GM23338 (cell line): ENCODE data around the gene AKAP1. TPM values are rescaled to one million over a fixed set of nuclear protein-coding genes. Genes with fewer than 3 reads are reported as not detected.

Experiments used
- ATAC-seq: fragments of 200-7000 bp; cut with Tn5 transposase; 3 replicates; pipeline ENCODE4 v1.9.1; 2020
- DNase-seq: peaks from one replicate; pipeline ENCODE4 v3.0.0-alpha.2; 2015; ENCODE audit warnings: low spot score
- H2AFZ ChIP-seq: fragments of 200-600 bp; sonication (generic); 2 replicates; pipeline ENCODE4 v1.8.0; 2016; ENCODE audit warnings: antibody characterized with exemption, mild to moderate bottlenecking, moderate library complexity
- H3F3A ChIP-seq: fragments of 200-600 bp; sonication (generic); replicated peaks from 2 replicates; pipeline ENCODE4 v1.8.0; 2017; ENCODE audit warnings: antibody characterized with exemption, mixed run types, low read depth
- H3K27ac ChIP-seq: fragments of 200-600 bp; sonication (generic); 2 replicates; pipeline ENCODE4 v1.6.1; 2016; ENCODE audit warnings: low read depth
- H3K27me3 ChIP-seq: fragments of 200-600 bp; sonication (generic); 2 replicates; pipeline ENCODE4 v1.8.0; 2016; ENCODE audit warnings: mild to moderate bottlenecking, mixed run types, moderate library complexity; ENCODE audit not compliant: insufficient read depth
- H3K36me3 ChIP-seq: fragments of 200-600 bp; sonication (generic); 2 replicates; pipeline ENCODE4 v1.8.0; 2016; ENCODE audit warnings: mild to moderate bottlenecking; ENCODE audit not compliant: insufficient read depth
- H3K4me1 ChIP-seq: fragments of 200-600 bp; sonication (generic); 2 replicates; pipeline ENCODE4 v1.8.0; 2016; ENCODE audit warnings: mild to moderate bottlenecking, moderate library complexity; ENCODE audit not compliant: insufficient read depth
- H3K4me2 ChIP-seq: fragments of 200-600 bp; sonication (generic); 2 replicates; pipeline ENCODE4 v1.7.1; 2017; ENCODE audit warnings: mixed run types
- H3K4me3 ChIP-seq: fragments of 200-600 bp; sonication (generic); 2 replicates; pipeline ENCODE4 v1.6.1; 2016; ENCODE audit warnings: mixed run types
- H3K79me2 ChIP-seq: fragments of 200-600 bp; sonication (generic); replicated peaks from 2 replicates; pipeline ENCODE4 v1.8.0; 2017; ENCODE audit warnings: mild to moderate bottlenecking; ENCODE audit not compliant: insufficient read depth
- H3K9me2 ChIP-seq: fragments of 200-600 bp; sonication (generic); 2 replicates; pipeline ENCODE4 v1.8.0; 2017; ENCODE audit not compliant: insufficient read depth
- H4K20me1 ChIP-seq: fragments of 200-600 bp; sonication (generic); replicated peaks from 2 replicates; pipeline ENCODE4 v1.8.0; 2017; ENCODE audit warnings: mild to moderate bottlenecking; ENCODE audit not compliant: insufficient read depth
- H3K27ac Mint-ChIP-seq: 2 replicates; pipeline ENCODE4 v1.8.0; 2020; ENCODE audit warnings: inconsistent platforms, mild to moderate bottlenecking, moderate library complexity, mixed read lengths
- H3K27me3 Mint-ChIP-seq: 3 replicates; pipeline ENCODE4 v1.8.0; 2022; ENCODE audit warnings: low read depth, mild to moderate bottlenecking, moderate library complexity, mixed read lengths, inconsistent platforms; ENCODE audit not compliant: insufficient read depth, poor library complexity
- H3K36me3 Mint-ChIP-seq: 3 replicates; pipeline ENCODE4 v1.8.0; 2021; ENCODE audit warnings: low read depth, mild to moderate bottlenecking, inconsistent platforms, moderate library complexity, mixed read lengths
- H3K4me1 Mint-ChIP-seq: 3 replicates; pipeline ENCODE4 v1.8.0; 2020; ENCODE audit warnings: mild to moderate bottlenecking, inconsistent platforms, mixed read lengths
- H3K4me3 Mint-ChIP-seq: 3 replicates; pipeline ENCODE4 v1.8.0; 2021; ENCODE audit warnings: moderate library complexity, mild to moderate bottlenecking, inconsistent platforms, mixed read lengths
- H3K9me3 Mint-ChIP-seq: 3 replicates; pipeline ENCODE4 v1.8.0; 2020; ENCODE audit warnings: moderate library complexity, mild to moderate bottlenecking, inconsistent platforms, mixed read lengths
- CREB1 ChIP-seq: fragments of 250-450 bp; sonication (Bioruptor Pico); IDR thresholded peaks from 2 replicates; pipeline ENCODE4 v1.5.0; 2020; ENCODE audit warnings: low read depth, mild to moderate bottlenecking, moderate library complexity
- EZH2 ChIP-seq: fragments of 200-600 bp; sonication (generic); IDR thresholded peaks from one replicate; pipeline ENCODE4 v1.8.0; 2017; ENCODE audit warnings: antibody characterized with exemption, mild to moderate bottlenecking, low read depth; ENCODE audit not compliant: unreplicated experiment
- EZH2phosphoT487 ChIP-seq: fragments of 200-600 bp; sonication (generic); IDR thresholded peaks from one replicate; pipeline ENCODE4 v1.8.1; 2018; ENCODE audit warnings: antibody characterized with exemption; ENCODE audit not compliant: unreplicated experiment
- JUNB ChIP-seq: IDR thresholded peaks from one replicate; pipeline ENCODE4 v1.6.1; 2016; ENCODE audit warnings: antibody characterized with exemption; ENCODE audit not compliant: unreplicated experiment
- NANOG ChIP-seq: IDR thresholded peaks from 2 replicates; pipeline ENCODE4 v1.6.1; 2016; ENCODE audit warnings: antibody characterized with exemption, borderline replicate concordance
- POLR2AphosphoS5 ChIP-seq: IDR thresholded peaks from 2 replicates; pipeline ENCODE4 v1.6.1; 2016; ENCODE audit warnings: antibody characterized with exemption, low read depth
- STAT1 ChIP-seq: IDR thresholded peaks from one replicate; pipeline ENCODE4 v1.6.1; 2016; ENCODE audit warnings: antibody characterized with exemption; ENCODE audit not compliant: unreplicated experiment
- ZNF114 ChIP-seq: fragments of 250-450 bp; sonication (Bioruptor Pico); IDR thresholded peaks from 2 replicates; pipeline ENCODE4 v1.5.0; 2020; ENCODE audit warnings: mild to moderate bottlenecking, moderate library complexity
- ZNF331 ChIP-seq: fragments of 250-450 bp; sonication (Bioruptor Pico); IDR thresholded peaks from 2 replicates; pipeline ENCODE4 v1.5.0; 2020; ENCODE audit warnings: low read depth, mild to moderate bottlenecking, moderate library complexity
- polyA plus RNA-seq: library from polyadenylated mRNA; unstranded; fragments of >200 nt; fragmentation: Nextera tagmentation; extraction: Ambion mirVana; gene quantifications from 2 replicates; pipeline ENCODE4 v1.2.1, GENCODE V29; 2016
- total RNA-seq: library from RNA; depleted of rRNA; stranded (reverse); fragments of >200 nt; shearing (Covaris generic); gene quantifications from 2 replicates; pipeline ENCODE4 v1.2.3, GENCODE V29; 2014
- TF ChIP-seq, protein P1 (sequence below): IDR thresholded peaks from one replicate; pipeline ENCODE4 v1.6.1; 2018; ENCODE audit warnings: antibody characterized with exemption; ENCODE audit not compliant: unreplicated experiment
- TF ChIP-seq, protein P2 (sequence below), 2 experiments: fragments of 200-600 bp in 1 of 2; sonication (generic) in 1 of 2; conservative IDR thresholded peaks; 2 replicates each; pipeline versions ENCODE4 v1.5.1 to v1.6.1; 2016 to 2017; ENCODE audit warnings: antibody characterized with exemption in 2 of 2, low read depth in 2 of 2, mild to moderate bottlenecking in 2 of 2, moderate library complexity in 1 of 2
- TF ChIP-seq, protein P3 (sequence below): IDR thresholded peaks from 2 replicates; pipeline ENCODE4 v1.6.1; 2016; ENCODE audit warnings: antibody characterized with exemption

AKAP1 gene
- total and polyA plus RNA-seq, 2 experiments from 2014 or later, result 19.6 to 45.9 TPM

DNA sequence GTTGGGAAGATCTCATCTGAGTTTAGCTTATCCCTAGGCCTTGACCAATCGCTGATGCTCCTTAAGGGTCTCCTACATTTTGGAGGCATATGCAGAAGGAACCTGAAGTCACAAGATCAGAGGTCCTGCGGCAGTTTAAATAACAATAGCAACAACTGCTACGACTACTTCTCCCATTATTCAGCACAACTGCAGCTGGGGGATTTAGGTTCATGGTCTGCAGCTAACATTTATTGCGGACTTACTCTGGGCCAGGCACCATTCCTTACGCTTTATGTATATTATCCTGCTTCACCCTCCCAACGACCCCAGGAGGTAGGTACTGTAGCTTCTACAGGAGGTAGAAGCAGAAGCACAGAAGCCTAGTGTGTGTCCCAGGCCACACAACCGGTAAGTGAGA lies 59.5 kb downstream of the AKAP1 start (continued):
- TF ChIP-seq, protein P1, sequence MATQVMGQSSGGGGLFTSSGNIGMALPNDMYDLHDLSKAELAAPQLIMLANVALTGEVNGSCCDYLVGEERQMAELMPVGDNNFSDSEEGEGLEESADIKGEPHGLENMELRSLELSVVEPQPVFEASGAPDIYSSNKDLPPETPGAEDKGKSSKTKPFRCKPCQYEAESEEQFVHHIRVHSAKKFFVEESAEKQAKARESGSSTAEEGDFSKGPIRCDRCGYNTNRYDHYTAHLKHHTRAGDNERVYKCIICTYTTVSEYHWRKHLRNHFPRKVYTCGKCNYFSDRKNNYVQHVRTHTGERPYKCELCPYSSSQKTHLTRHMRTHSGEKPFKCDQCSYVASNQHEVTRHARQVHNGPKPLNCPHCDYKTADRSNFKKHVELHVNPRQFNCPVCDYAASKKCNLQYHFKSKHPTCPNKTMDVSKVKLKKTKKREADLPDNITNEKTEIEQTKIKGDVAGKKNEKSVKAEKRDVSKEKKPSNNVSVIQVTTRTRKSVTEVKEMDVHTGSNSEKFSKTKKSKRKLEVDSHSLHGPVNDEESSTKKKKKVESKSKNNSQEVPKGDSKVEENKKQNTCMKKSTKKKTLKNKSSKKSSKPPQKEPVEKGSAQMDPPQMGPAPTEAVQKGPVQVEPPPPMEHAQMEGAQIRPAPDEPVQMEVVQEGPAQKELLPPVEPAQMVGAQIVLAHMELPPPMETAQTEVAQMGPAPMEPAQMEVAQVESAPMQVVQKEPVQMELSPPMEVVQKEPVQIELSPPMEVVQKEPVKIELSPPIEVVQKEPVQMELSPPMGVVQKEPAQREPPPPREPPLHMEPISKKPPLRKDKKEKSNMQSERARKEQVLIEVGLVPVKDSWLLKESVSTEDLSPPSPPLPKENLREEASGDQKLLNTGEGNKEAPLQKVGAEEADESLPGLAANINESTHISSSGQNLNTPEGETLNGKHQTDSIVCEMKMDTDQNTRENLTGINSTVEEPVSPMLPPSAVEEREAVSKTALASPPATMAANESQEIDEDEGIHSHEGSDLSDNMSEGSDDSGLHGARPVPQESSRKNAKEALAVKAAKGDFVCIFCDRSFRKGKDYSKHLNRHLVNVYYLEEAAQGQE, result no peak
- no peak for TF ChIP-seq CREB1 (CRISPR knock-in tag)
- TF ChIP-seq, protein P2, sequence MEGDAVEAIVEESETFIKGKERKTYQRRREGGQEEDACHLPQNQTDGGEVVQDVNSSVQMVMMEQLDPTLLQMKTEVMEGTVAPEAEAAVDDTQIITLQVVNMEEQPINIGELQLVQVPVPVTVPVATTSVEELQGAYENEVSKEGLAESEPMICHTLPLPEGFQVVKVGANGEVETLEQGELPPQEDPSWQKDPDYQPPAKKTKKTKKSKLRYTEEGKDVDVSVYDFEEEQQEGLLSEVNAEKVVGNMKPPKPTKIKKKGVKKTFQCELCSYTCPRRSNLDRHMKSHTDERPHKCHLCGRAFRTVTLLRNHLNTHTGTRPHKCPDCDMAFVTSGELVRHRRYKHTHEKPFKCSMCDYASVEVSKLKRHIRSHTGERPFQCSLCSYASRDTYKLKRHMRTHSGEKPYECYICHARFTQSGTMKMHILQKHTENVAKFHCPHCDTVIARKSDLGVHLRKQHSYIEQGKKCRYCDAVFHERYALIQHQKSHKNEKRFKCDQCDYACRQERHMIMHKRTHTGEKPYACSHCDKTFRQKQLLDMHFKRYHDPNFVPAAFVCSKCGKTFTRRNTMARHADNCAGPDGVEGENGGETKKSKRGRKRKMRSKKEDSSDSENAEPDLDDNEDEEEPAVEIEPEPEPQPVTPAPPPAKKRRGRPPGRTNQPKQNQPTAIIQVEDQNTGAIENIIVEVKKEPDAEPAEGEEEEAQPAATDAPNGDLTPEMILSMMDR (conservative IDR thresholded peaks at IDR 0.05; ENCODE audit: low read depth in 2 of 2), result no peak
- no peak for TF ChIP-seq EZH2phosphoT487
- TF ChIP-seq EZH2, result no peak
- no peak for TF ChIP-seq JUNB

DNA sequence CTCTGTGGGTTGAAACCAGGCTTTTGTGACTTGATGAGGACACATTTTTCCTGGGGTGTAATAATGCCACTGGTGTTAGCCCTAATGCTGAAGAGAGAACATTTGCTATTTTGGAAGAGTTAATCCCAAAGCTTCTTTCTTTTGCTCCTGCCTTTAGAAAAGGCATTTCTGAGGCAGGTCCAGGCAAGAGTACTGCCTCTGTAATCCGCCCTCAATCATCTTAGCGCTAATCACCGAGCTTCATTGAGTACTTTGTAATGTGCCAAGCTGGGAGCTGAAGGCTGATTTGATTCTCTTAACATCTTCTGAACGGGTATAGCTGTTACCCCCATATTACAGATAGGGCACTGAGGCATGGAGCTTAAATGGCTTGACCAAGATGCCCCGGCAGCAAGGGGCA lies 60.3 kb downstream of the AKAP1 start:
- Mint-ChIP-seq H3K9me3 (peaks cover 8% of the 10 kb centered on the region; the same call in 2 of the 3 replicates), H3K27me3 (peaks cover 7% of the 10 kb centered on the region), H3K4me1 (peaks cover 15% of the 10 kb centered on the region), H3K36me3 (no peaks in the 10 kb centered on the region), H3K27ac (no peak overlapping the region), H3K4me3 (no peak overlapping the region)
- H3K4me3 ChIP-seq, result no peak overlapping the region
- no peaks in the 10 kb centered on the region for H3K79me2 ChIP-seq
- no peaks in the 10 kb centered on the region for H3F3A ChIP-seq
- no peaks in the 10 kb centered on the region for H3K27me3 ChIP-seq
- ATAC-seq (no peak), DNase-seq (no peak)
- no peaks in the 10 kb centered on the region for H4K20me1 ChIP-seq
- H3K27ac ChIP-seq, result no peak overlapping the region
- 0 out of 2 replicates have a peak, but pooled peaks cover 4% of the 10 kb centered on the region for H3K9me2 ChIP-seq
- H3K4me2 ChIP-seq, result peak overlapping the region; percentile 46
- 0 out of 2 replicates have a peak, but pooled peaks cover 4% of the 10 kb centered on the region for H3K36me3 ChIP-seq
- peaks cover 8% of the 10 kb centered on the region for H3K4me1 ChIP-seq
- peak overlapping the region; percentile 88; the same call in 1 of the 2 replicates for H2AFZ ChIP-seq
- no peak for TF ChIP-seq EZH2
- no peak for TF ChIP-seq ZNF114
- no peak for TF ChIP-seq POLR2AphosphoS5
- no peak for TF ChIP-seq JUNB
- TF ChIP-seq CREB1 (CRISPR knock-in tag), result no peak
- no peak for TF ChIP-seq STAT1
- no peak for TF ChIP-seq NANOG
- no peak for TF ChIP-seq ZNF331 (CRISPR knock-in tag)
- TF ChIP-seq, protein P3, sequence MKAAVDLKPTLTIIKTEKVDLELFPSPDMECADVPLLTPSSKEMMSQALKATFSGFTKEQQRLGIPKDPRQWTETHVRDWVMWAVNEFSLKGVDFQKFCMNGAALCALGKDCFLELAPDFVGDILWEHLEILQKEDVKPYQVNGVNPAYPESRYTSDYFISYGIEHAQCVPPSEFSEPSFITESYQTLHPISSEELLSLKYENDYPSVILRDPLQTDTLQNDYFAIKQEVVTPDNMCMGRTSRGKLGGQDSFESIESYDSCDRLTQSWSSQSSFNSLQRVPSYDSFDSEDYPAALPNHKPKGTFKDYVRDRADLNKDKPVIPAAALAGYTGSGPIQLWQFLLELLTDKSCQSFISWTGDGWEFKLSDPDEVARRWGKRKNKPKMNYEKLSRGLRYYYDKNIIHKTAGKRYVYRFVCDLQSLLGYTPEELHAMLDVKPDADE, result no peak
- TF ChIP-seq, protein P1, result no peak
- TF ChIP-seq, protein P2 (conservative IDR thresholded peaks at IDR 0.05; ENCODE audit: low read depth in 2 of 2), result no peak
- no peak for TF ChIP-seq EZH2phosphoT487
